SK-N-SH (cell line): ENCODE data around the gene CLDN15.

ENCODE experiments used
- CHD2 ChIP-seq: fragments of 150-350 bp; IDR thresholded peaks from 2 replicates; pipeline ENCODE4 v1.6.1; 2018; ENCODE audit warnings: low read length; ENCODE audit not compliant: partially characterized antibody
- FOXJ3 ChIP-seq: sonication (generic); formaldehyde crosslinking; IDR thresholded peaks from 2 replicates; pipeline ENCODE4 v1.5.1; 2020; ENCODE audit warnings: mild to moderate bottlenecking, missing genetic modification reagents
- REST ChIP-seq: IDR thresholded peaks from 2 replicates; pipeline ENCODE4 v1.6.1; 2012; ENCODE audit warnings: mild to moderate bottlenecking, low read depth, low read length, moderate library complexity
- TAF1 ChIP-seq: IDR thresholded peaks from 2 replicates; pipeline ENCODE4 v1.6.1; 2012; ENCODE audit warnings: low read depth, mild to moderate bottlenecking, low read length, moderate library complexity, borderline replicate concordance
- YY1 ChIP-seq: IDR thresholded peaks from 2 replicates; pipeline ENCODE4 v1.4.0; 2012; ENCODE audit warnings: low read depth, mild to moderate bottlenecking

DNA sequence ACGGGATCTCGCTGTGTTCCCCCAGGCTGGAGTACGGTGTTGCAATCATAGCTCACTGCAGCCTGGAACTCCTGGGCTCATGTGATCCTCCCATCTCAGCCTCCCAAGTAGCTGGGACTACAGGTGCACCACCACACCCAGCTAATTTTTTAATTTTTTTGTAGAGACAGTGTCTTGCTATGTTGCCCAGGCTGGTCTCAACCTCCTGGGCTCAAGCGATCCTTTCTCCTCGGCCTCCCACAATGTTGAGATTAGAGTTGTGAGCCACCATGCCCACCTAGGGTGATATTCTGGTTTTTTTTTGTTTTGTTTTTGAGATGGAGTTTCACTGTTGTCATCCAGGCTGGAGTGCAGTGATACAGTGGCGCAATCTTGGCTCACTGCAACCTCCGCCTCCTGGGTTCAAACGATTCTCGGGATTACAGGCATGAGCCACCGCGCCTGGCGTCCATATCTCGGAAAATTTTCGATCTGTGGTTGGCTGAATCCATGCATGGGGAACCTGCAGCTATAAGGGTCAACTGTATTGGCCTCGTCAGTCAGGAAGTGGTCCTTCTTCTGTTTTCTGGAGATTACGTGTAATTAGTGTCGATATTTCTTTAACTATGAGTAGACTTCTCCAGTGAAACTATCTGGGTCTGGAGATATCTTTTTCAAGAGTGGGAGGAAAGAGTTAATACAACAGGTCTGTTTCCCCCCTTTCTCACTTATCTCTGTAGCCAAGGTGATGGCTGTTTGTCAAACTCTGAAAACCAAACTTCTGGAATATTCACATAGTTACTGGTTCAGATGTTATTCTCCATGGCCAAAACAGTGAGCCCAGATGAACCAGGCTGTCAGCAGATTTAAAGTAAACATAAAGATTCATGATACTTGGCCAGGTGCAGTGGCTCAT, 28.3 kb upstream of the CLDN15 start:
- TF ChIP-seq REST (no peak), YY1 (no peak), TAF1 (no peak), CHD2 (no peak), FOXJ3 (no peak)
